IPS DF 4.7 (cell line): ENCODE data around the gene RASGEF1B.

Experiments
- DNase-seq: peaks from one replicate; pipeline ENCODE4 v3.0.0-alpha.2; 2013; ENCODE audit warnings: low spot score; ENCODE audit errors: extremely low read depth

RASGEF1B gene

GRCh38 chr4:81466841-81467671, 4.7 kb downstream of the RASGEF1B start:
- no peak for DNase-seq

- DNase-seq: no peak
These were observed 6.0 kb downstream of the RASGEF1B start for GRCh38 chr4:81465406-81466340.

GRCh38 chr4:81460834-81461233, 10.9 kb downstream of the RASGEF1B start:
- DNase-seq: no peak

GRCh38 chr4:81460191-81460701, 11.5 kb downstream of the RASGEF1B start:
- no peak for DNase-seq

- DNase-seq: no peak
These were observed 12.5 kb downstream of the RASGEF1B start for GRCh38 chr4:81459228-81459627.

- no peak for DNase-seq
These were observed 13.7 kb downstream of the RASGEF1B start for GRCh38 chr4:81457921-81458520.

- DNase-seq: no peak
These were observed 14.4 kb downstream of the RASGEF1B start for GRCh38 chr4:81457345-81457744.

GRCh38 chr4:81455897-81456296, 15.8 kb downstream of the RASGEF1B start:
- DNase-seq: no peak

GRCh38 chr4:81454948-81455347, 16.8 kb downstream of the RASGEF1B start:
- no peak for DNase-seq

GRCh38 chr4:81454499-81454898, 17.2 kb downstream of the RASGEF1B start:
- no peak for DNase-seq

GRCh38 chr4:81453024-81453423, 18.7 kb downstream of the RASGEF1B start:
- DNase-seq: no peak

GRCh38 chr4:81452452-81453006, 19.2 kb downstream of the RASGEF1B start:
- DNase-seq: no peak

- DNase-seq: no peak
These were observed 22.7 kb downstream of the RASGEF1B start for GRCh38 chr4:81449015-81449414.

- no peak for DNase-seq
These were observed 24.0 kb downstream of the RASGEF1B start for GRCh38 chr4:81447566-81448229.

GRCh38 chr4:81446634-81447033, 25.1 kb downstream of the RASGEF1B start:
- DNase-seq: no peak

GRCh38 chr4:81445196-81445595, 26.5 kb downstream of the RASGEF1B start:
- no peak for DNase-seq

- DNase-seq: no peak
These were observed 29.1 kb downstream of the RASGEF1B start for GRCh38 chr4:81442484-81443085.

- no peak for DNase-seq
These were observed 30.8 kb downstream of the RASGEF1B start for GRCh38 chr4:81440949-81441348.

GRCh38 chr4:81436941-81437574, 34.6 kb downstream of the RASGEF1B start:
- DNase-seq: no peak

GRCh38 chr4:81436096-81436495, 35.6 kb downstream of the RASGEF1B start:
- no peak for DNase-seq
